ENCODE data around the gene PGP.

PGP gene

DNA sequence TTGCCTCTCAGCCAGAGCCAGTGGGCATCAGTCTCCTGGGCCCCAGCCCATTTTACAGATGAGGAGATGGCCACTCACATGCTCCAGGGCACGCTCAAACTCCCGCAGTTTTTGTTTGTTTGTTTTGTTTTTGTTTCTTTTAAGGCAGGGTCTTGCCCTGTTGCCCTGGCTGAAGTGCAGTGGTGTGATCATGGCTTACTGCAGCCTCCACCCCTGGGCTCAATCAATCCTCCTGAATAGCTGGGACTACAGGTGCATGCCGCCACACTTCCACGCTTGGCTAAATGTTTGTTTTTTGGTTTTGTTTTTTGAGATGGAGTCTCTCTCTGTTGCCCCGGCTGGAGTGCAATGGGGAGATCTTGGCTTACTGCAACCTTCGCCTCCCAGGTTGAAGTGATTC, 12.3 kb upstream of the PGP start:
- in situ Hi-C loops (cut with MboI; ENCODE audit: low pct_unique_long_range_greater_than_20kb, low sequenced_read_pairs), result no loop called here
- no peak for DNase-seq

DNA sequence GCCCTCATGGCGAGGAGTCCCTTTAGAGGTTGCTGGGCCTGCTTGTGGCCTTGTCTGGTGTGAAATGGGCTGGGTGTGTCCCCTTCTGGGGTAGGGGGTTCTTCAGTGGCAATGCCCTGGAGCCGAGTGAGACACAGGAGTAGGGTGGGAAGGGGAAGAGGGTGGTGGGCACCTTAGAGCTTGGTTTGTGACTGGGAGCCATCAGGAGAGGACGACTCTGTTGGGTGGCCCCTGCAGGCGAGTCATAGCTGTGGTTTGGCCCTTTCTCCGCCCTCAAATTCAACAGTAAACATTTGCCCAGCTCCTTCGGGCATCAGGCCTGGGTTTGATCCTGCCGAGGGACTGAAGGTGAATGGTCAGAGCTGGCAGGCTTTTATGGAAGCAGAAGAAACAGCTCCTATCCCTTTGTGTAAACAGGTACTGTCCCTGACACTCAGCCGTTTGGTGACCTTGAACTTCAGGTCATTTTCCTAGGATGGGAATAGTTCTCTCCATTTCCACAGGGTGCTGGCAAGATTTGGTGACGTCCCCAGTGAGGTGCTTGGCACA, 11.7 kb upstream of the PGP start:
- no peak for DNase-seq
- in situ Hi-C loops (cut with MboI; ENCODE audit: low pct_unique_long_range_greater_than_20kb, low sequenced_read_pairs), result no loop called here

DNA sequence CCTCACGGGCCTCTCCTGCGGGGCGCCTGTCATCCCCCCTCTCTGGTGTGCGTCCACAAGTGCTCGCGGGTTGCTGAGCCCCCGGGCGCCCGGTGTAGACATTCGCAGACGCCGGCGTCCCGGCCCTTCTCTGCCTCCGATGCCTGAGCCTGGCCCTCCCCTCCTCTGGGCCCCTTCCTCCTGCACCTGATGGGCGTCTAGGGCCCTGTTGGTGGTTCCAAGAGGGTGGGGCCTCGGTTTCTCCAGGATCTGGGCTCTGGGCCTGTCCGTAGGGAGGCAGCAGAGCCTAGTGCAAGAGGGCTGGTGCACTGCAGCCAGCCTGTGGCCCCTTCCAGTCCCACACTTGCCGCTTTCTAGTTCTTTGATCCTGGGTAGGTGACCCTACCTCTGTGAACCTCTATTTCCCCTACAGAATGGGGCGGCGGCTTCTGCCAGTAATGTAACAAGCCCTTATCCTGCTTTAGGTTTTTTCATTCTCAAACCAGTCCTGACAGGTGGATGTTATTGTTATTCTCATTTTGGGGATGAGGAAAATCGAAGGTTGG, 9.4 kb upstream of the PGP start:
- DNase-seq, result peak; percentile 48
- in situ Hi-C loops (cut with MboI; ENCODE audit: low pct_unique_long_range_greater_than_20kb, low sequenced_read_pairs), result no loop called here

DNA sequence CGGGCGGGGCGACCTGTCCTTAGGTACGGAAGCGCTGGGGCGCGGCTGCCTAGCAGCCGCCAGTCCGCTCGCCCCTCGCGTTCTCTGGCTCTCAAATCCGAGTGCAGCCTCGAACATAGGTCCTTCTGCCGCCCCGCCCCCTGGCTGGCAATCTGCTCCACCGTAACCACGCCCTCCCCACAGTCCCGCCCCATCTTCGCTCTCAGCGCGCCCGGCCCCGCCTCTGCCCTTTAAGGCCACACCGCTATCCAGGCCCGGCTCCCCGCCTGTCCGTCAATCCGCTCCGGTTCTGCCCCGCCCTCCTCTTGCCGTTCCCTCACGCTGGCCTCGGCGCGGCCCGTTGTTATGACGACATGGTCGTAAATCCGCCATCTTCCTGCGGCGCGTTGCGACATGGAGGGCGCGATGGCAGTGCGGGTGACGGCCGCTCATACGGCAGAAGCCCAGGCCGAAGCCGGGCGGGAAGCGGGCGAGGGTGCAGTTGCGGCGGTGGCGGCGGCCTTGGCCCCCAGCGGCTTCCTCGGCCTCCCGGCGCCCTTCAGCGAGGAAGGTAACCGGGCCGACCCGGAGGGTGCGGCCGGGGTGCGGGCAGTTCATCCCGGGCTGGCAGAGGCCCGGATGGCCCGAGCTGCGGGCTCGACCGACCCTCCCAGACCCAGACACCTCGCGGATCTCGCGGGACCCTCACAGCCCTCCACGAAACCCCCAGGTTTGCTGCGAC, 8.7 kb upstream of the PGP start, which contains the start of gene E4F1:
Gene E4F1 (plus strand): TSS at position 371 of the 721 bp plus-strand sequence. CDS start 23 bp downstream, at position 394.
- DNase-seq, result peak; percentile 99
- in situ Hi-C loops (cut with MboI; ENCODE audit: low pct_unique_long_range_greater_than_20kb, low sequenced_read_pairs), result no loop called here

DNA sequence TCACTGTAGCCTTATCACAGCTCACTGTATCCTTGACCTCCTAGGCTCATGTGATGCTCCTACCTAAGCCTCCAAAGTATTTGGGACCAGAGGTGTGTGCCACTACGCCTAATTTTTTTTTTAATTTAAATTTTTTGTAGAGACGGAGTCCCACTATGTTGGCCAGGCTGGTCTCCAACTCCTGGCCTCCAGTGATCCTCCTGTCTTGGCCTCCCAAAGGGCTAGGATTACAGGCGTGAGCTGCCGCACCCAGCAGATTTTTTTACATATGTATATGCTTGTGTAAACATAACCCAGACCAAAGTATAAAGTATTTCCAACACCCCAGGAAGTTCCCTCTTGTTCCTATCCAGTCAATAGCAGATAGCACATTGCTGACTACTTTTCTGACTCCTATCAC, 1.7 kb upstream of the PGP start:
- DNase-seq, result no peak
- in situ Hi-C loops (cut with MboI; ENCODE audit: low pct_unique_long_range_greater_than_20kb, low sequenced_read_pairs), result loop anchor here (10.0 kb wide), 1 partner anchor 62 kb away; the partner anchor contains the start of gene TRAF7

DNA sequence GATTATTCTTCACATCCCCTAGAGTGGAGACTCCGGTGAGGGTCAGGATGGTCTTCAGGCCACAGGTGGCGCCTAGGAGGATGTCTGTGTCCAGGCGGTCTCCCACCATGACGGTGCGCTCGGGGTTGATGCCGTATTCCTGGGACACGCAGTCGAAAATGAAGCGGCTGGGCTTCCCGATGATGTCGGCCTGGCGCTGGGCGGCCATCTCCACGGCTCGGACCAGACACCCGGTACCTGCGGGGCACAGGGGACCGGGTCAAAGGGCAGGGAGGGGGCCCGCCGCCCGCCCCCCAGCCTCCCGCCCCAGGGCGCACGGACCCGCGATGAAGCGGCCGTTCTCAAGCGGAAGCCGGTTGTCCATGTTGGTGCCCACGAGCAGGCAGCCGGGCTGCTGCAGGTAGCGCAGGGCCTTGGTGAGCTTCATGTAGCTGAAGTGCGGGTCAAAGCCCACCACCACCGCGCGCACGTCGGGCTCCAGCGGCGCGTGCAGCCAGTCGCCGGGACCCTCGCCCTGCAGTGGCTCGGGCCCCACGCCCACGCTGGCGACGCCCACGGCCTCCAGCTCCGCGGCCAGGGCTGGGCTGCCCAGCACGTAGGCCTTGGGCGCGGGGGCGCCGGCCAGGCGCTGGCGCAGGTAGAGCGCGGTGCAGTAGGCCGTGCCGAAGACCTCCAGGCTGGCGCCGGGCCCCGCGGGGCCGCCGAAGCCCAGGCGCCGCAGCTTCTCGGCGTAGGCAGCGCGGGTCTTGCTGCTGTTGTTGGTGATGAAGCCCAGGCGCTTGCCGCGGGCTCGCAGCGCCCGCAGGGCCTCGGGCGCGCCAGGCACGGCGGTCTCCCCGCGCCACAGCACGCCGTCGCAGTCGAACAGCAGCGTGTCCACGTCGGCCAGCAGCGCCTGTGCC, 572 bp downstream of the PGP start:
- no peak for DNase-seq
- in situ Hi-C loops (cut with MboI; ENCODE audit: low pct_unique_long_range_greater_than_20kb, low sequenced_read_pairs), result loop anchor here (10.0 kb wide), 1 partner anchor 59 kb away; the partner anchor contains the start of gene TRAF7

DNA sequence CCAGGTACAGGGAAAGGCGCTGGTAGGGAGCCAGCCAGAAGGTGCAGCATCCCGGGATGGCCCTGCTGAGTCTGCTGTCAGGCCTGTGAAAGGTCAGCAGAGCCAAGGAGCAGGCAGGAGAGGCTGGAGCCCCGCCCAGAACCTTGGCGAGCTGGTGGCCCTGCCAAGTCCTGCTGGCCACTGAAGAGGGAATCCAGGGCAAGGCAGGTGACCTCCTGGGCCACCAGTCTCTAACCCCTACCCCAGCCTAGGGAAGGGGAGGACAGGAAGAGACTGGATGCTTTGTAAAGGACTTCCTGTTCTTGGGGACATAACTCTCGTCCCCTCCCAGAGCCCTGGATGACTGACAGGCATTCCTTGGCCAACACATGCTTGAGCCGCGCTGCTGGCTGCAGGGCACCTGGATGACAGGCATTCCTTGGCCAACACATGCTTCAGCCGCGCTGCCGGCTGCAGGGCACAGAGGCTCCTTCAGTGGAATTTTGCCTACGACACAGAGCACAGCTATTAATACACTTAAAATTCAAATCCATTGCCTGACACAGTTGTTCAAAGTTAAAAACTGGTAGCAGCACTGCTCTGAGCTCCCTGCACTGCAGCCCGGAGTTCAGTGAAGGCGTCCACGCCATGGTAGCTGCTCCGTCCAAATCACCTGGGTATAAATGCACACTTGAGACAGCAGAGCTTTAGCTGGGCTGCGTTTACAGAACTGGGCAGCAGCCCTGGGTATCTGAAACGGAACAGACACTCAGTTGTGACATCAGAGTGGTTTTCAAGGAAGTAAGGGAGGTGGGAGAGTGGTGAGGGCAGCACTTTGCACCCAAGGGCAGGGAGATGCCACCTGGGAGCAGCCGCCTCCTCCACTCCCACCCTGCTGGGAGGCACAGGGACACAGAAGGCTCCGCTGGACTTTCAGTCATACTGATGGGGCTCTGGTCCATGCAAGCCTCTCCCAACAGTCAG, 2.0 kb downstream of the PGP start:
- in situ Hi-C loops (cut with MboI; ENCODE audit: low pct_unique_long_range_greater_than_20kb, low sequenced_read_pairs), result loop anchor here (10.0 kb wide), 1 partner anchor 58 kb away; the partner anchor contains the start of gene TRAF7

DNA sequence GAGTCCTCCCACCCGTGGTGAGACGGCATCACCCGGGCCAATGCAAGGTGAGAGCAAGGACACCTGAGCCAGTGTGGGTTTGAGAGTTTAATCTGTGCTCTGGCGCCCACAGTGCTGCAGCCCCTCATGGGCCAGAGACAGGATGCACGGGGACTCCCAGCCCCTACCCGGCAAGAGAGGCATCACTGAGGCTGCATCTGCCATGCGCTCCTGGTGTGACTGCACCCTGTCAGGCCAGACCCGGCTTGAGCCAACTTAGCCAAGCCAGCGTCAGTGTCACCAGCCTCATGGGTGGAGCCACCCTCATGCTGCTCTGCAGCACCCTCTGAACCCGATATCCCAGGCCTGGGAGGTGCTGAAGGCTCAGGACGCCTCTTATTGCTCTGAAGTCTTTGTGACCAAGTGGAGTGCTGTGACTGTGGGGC, 2.7 kb downstream of the PGP start:
- in situ Hi-C loops (cut with MboI; ENCODE audit: low pct_unique_long_range_greater_than_20kb, low sequenced_read_pairs), result loop anchor here (10.0 kb wide), 1 partner anchor 57 kb away; the partner anchor contains the start of gene TRAF7
- no peak for DNase-seq

More for the DNA sequence above, 2.0 kb downstream of the PGP start:
- DNase-seq, result peak; percentile 43

DNA sequence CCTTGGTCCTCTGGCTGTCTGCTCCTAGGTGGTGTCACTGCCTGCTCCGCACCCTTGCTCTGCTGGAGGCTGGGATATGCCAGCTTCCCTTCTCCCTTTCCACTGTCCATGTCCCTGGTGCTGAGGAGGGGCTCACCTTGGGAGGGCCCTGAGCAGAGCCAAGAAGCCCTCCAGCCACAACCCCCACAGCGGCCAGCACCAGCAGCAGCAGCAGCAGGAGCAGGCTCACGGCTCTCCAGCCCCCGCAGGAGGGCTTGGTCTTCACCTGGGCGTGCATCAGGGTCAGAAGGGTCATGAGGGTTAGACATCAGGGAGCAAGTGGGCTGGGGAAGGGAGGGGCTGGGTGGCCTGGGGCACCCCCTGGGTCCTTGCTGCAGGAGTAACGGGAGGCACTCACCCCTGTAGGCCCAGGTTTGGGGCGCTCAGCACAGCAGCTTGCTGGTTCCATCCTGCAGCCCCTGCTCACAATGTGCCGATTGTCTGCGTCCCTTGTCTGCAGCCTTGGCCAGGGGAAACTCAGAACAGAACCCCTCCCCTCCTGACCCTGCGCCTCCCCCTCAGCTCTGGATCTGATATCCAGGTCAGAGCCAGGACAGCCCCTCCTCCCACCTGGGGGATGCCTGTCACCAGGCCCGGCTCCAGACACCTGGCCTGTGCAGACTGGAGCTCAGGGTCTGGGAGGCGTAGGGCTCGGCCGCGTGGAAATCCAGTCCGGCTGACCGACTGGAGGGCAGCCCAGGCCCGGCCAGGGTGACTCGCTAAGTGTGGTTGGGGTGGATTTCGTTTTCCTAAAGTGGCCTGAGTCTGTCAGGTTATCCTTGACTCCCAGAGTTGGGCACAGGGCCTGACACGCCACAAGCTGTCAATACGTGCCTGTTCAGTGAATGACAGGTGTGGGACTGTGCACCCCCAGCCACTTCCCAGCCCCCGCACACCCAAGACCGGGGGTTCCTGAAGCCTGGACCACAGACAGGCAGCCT, 4.0 kb downstream of the PGP start, which contains the start of gene BRICD5:
Gene BRICD5 (minus strand): TSS at position 478 of the 980 bp plus-strand sequence. CDS start 30 bp downstream, at position 448.
- in situ Hi-C loops (cut with MboI; ENCODE audit: low pct_unique_long_range_greater_than_20kb, low sequenced_read_pairs), result loop anchor here (10.0 kb wide), 1 partner anchor 56 kb away; the partner anchor contains the start of gene TRAF7
- no peak for DNase-seq

DNA sequence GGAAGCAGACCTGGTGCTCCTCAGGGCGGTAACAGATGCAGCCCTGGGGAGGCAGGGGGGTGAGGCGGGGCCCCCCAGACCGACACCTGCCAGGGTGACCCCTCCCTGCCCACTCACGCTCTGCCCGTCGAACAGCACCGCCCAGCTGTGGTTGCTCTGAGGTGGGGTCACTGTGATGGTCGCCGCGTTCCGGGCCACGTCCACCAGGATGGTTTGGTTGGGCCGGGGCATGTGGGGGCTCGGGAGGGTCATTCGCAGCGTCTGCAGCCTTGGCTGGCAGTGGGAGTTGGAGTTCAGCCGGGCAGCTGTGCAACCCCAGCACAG, 4.7 kb downstream of the PGP start:
- in situ Hi-C loops (cut with MboI; ENCODE audit: low pct_unique_long_range_greater_than_20kb, low sequenced_read_pairs), result loop anchor here (10.0 kb wide), 1 partner anchor 55 kb away; the partner anchor contains the start of gene TRAF7
- DNase-seq, result no peak

DNA sequence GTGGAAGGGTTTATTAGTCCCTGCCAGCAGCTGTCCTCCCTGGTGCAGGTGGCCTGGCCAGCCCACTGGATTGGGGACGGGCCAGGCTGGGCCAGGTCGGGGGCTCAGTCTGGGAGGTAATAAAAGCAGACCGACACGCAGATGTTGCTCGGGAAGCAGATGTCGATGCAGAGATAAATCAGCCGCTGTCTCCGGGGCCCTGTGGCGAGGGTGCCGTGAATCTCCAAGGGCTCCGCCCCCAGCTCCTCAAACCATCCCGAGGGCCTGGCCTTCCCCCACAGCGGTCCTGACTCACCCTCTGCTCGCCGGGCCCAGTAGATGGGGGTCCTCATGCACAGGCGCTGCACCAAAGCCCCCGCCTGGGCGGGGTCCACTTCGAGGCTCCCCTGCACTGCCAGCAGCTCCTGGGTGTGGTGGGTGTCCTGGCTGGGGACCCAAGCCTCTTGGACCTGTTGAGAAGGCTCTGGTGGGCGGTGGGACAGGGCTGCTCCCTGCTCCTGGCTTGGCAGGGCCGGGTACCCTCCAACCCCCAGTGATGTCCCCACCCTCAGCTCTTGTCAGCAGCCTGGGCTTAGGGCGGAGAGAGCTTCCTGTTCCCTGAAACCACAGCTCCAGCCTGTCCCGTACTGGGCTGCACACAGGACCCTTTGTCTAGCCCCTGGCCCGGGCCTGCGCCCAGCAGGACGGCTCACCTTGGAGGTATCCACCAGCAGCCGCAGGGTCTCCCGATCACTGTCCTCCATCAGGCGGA, 5.2 kb downstream of the PGP start:
- in situ Hi-C loops (cut with MboI; ENCODE audit: low pct_unique_long_range_greater_than_20kb, low sequenced_read_pairs), result loop anchor here (10.0 kb wide), 1 partner anchor 55 kb away; the partner anchor contains the start of gene TRAF7
- no peak for DNase-seq

DNA sequence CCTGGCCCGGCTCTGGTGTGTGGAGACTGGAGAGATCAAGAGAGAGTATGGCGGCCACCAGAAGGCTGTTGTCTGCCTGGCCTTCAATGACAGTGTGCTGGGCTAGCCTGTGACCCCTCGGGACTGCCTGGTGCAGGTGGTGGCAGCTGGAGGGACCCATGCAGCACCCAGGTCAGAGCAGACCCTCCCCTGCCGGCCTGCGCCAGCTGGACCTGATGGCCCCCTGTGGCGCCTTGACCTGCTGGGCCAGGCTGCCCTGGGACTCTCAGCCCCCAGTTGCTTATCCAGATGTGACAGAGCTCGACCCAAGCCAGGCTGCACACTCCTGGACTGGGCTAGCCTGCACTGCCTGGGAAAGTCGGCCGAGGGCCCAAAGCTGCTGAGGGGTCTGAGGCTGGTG, 5.9 kb downstream of the PGP start:
- DNase-seq, result no peak
- in situ Hi-C loops (cut with MboI; ENCODE audit: low pct_unique_long_range_greater_than_20kb, low sequenced_read_pairs), result no loop called here

DNA sequence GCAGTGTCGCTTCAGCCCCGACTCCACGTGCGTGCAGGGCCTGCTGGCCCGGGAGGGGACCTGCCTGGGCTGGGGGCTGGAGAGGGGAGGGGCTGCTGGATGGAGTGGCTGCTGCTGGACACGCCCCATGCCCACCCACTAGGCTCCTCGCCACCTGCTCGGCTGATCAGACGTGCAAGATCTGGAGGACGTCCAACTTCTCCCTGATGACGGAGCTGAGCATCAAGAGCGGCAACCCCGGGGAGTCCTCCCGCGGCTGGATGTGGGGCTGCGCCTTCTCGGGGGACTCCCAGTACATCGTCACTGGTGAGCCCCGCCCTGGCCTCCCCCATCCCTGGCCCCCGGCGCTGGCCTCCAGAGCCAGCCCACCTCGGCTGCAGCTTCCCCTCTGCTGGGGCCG, 6.3 kb downstream of the PGP start:
- DNase-seq, result no peak
- in situ Hi-C loops (cut with MboI; ENCODE audit: low pct_unique_long_range_greater_than_20kb, low sequenced_read_pairs), result no loop called here

DNA sequence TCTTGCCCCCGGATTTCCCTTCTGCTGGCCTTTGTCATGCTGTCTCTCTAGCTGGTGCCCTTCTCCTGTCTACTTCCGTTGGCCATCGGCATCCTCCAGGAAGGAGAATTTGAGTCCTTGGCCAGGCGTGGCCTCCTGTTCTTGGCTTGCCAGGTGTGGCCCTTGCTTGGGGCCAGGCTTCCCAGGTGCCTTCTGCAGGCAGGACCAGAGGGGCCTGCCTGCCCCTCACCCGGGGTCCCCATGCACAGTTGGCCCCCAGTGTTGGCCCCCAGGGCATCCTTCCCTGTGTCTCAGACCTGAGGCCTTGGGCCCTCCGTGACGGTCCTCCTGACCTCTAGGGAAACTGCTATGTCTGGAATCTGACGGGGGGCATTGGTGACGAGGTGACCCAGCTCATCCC, 6.8 kb downstream of the PGP start:
- no peak for DNase-seq
- in situ Hi-C loops (cut with MboI; ENCODE audit: low pct_unique_long_range_greater_than_20kb, low sequenced_read_pairs), result no loop called here

DNA sequence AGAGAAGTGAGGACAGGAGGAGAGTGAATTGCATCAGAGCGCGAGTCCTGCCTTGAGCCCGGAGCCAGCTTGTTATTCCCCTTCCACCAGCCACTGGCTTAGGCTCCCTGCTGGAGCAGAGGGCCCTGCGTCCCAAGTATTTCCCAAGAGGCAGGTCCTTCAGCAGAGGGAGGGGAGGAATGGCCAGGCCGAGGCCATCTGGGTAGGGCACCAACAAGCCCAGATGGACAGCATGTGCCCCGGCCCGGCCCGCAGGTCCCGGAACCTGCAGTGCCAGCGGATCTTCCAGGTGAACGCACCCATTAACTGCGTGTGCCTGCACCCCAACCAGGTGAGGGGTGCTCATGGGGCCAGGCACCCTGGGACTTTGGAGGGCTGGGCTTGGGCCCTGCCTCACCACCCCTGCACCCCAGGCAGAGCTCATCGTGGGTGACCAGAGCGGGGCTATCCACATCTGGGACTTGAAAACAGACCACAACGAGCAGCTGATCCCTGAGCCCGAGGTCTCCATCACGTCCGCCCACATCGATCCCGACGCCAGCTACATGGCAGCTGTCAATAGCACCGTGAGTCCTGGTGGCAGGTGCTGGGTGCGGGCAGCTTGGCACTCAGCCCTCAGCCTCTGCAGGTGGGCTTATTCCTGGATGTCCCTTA, 7.7 kb downstream of the PGP start:
- no peak for DNase-seq
- in situ Hi-C loops (cut with MboI; ENCODE audit: low pct_unique_long_range_greater_than_20kb, low sequenced_read_pairs), result no loop called here

DNA sequence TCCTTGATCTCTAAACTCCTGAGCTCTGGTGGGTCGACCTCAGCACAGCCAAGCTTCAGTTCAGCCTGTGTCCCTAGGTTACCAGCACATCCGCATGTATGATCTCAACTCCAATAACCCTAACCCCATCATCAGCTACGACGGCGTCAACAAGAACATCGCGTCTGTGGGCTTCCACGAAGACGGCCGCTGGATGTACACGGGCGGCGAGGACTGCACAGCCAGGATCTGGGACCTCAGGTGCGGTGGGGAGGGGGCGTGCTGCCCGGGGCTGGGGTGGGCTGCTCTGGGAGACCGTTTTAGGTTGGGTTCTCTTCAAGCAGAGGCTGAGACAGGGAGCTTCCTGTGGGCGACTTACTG, 8.2 kb downstream of the PGP start:
- in situ Hi-C loops (cut with MboI; ENCODE audit: low pct_unique_long_range_greater_than_20kb, low sequenced_read_pairs), result no loop called here
- no peak for DNase-seq
